GM12801 (cell line): ENCODE results near the gene EDN3.

Source experiments
- TF ChIP-seq, protein P1 (sequence below): IDR thresholded peaks from one replicate; pipeline ENCODE4 v1.5.1; 2011; ENCODE audit warnings: control low read depth; ENCODE audit not compliant: insufficient read length; ENCODE audit errors: extremely low read depth

The EDN3 gene

DNA sequence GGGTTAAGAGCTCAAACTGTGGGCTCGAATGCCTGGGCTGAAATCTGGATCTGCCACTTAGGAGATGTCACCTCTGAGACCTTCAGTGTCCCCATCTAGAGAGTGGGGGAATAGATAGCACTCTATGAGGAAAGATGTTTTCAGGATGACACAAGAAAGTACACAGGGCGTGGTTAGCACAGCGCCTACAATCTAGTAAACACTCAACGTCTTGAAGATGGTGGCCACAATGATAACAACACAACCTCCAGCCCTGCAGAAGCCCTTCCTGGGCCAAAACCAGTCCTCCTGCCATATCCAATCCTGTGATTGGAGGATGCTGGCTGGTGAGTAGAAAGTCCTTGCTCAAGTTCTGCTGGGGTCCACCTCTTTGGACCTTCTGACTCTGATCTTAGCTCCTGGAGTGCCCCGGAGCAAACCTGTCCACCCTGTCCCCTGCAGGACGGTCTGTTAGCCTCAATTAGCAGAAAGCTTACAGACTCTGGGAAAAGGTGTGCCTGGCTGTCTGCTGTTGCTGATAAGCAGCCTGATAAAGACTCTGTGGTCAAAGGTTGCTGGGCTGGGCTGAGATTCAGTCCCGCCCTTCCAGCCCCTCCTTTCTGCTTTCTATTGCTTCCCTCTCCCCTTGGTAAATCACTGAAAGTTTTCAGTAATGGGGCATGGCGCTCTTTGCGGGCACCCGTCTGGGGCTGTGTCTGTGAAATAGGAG lies 8.2 kb downstream of the EDN3 start:
- TF ChIP-seq, protein P1, sequence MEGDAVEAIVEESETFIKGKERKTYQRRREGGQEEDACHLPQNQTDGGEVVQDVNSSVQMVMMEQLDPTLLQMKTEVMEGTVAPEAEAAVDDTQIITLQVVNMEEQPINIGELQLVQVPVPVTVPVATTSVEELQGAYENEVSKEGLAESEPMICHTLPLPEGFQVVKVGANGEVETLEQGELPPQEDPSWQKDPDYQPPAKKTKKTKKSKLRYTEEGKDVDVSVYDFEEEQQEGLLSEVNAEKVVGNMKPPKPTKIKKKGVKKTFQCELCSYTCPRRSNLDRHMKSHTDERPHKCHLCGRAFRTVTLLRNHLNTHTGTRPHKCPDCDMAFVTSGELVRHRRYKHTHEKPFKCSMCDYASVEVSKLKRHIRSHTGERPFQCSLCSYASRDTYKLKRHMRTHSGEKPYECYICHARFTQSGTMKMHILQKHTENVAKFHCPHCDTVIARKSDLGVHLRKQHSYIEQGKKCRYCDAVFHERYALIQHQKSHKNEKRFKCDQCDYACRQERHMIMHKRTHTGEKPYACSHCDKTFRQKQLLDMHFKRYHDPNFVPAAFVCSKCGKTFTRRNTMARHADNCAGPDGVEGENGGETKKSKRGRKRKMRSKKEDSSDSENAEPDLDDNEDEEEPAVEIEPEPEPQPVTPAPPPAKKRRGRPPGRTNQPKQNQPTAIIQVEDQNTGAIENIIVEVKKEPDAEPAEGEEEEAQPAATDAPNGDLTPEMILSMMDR = no peak

DNA sequence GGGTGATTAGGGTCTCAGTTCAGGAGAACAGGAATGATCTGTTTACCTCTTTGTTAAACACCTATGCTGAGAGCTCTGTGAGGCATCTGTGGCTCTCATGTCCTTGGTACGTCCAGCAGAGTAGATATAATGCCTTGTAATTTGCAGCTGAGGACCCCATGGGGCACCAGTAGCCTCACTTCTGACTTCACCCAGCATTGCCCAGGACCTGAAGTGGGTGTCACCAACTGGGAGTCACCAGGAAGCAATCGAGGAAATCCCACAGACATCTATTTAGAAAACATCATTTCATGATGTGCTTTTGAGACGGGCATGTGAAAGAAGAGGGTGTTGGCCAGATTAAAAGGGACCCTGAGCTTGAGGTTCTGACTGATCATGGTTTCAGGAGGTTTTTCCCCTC lies 8.8 kb downstream of the EDN3 start:
- TF ChIP-seq, protein P1 = no peak

DNA sequence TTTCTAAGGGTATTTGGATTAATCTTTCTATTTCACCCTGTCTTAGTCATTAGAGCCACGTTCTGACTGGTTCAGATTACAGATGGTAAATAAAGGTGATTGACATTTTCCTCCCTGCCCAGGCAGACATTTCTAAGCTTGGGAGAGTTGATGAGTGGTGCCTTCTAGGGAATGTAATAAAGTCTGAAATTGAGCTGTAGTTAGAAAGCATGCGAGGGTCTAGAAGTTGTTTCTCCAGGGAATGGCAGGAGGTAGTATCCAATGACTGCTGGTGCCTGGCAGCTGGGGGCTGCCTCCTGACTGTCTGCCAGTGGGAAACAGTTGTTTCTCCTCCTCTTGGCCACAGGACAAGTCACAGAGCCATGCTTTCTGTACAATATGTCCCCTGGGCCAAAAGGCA lies 14.6 kb downstream of the EDN3 start:
- TF ChIP-seq, protein P1 = no peak

DNA sequence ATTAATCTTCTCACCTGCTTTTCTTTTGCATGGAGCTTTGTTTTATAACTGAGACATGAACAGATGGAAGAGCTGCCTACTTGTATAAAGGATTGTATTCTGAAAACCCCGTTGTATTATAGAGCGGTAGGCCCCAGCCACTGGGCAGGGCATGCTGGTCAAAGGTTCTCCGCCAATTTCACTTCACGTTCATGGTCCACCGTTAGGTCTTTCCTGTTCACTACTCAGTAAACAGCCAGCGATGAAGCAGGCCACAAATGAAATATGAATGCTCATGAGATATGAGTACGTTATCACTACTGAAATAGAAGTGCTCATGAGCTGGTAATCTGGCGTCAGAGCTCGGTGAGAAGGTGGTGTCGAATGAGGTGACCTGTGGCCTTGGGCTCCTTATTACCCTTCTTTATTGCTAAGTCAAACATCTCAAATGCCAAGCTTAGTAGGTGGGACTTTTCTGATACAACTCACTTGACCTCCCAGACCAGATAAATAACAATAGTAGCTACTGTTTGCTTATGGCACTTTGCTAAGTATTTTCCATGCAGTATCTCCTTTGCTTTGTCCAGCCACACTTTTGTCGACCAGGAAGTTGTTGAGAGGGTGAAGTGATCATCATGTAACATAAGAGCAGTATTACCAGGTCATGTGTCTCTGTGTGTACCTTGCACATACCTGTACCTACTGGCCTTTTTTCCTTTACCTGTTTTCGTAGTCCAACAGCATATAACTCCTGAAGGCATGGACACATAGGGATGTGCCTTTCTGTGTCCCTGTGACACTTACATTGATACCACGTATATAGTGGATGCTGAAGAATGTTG lies 16.7 kb downstream of the EDN3 start:
- TF ChIP-seq, protein P1 = no peak

DNA sequence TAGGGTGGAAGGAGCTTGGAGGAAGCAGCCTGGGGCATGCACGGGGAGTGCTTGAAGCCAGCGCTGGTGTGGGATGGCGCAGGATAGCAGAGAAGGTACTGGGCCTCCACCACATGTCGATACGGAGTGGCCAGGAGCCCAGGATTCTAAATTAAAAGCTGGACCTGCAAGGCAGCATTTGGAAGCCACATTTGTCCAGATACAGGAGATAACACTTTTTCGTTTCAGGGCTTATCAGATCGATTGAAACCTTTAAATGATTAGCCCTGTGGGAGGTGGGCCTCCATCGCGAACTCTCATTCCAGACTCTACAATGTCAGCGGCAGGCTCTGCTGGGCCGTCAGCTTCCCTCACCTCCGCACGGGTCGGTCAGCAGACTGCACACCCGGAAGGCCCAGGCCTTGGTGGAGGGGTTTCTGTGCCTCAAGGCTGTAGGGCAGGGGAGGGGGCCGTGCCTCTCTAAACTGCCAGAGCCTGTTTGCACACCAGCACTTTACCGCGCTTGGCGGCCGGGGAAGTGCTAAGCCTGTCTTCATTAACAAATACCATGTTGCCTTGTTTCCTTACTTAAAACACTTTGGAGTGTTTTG lies 17.9 kb downstream of the EDN3 start:
- TF ChIP-seq, protein P1 = no peak

DNA sequence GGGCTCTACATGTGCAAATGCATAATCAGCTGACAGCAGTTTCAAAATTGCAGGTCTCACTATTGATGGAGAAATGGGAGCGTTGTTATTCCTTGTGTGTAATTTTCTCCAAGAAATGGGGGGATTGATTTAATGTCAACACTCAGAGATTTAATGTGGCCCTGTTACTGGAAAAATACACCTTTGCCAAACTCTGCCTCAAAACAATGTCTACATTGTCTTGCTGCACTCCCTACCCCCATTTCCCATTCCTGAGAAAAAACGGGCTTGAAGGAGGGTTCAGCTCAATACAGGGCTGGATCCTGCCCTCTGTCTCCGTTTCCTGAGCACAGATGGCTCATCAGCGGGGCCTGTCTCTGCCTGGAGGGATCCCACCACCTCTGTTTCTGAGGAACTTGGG lies 18.4 kb downstream of the EDN3 start:
- TF ChIP-seq, protein P1 = no peak

DNA sequence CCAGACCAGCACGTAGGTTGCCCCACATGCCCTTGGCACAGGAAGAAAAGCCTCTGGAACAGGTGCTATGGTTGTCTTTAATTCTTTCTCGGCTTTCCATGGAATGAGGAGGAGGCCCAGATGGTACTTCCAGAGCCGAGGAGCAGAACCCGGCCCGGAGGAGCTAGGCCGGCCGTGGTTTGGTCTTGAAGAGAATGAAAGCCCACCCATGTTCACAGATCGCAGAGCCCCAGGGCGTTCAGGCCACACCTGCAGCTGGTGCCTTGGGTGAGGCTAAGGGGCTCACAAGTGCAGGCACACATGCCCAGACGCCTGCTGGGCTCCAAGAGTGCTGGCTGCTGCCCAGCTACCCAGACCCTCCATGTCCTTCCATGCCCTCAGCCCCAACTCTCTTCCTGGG lies 20.0 kb downstream of the EDN3 start:
- TF ChIP-seq, protein P1 = no peak
